ENCODE data around the gene HSPA13. TPM values are rescaled to one million over a fixed set of nuclear protein-coding genes. Genes with fewer than 3 reads are reported as not detected.

The HSPA13 gene
- polyA plus RNA-seq, 2 of the 4 experiments (the other 2 are of a cell fraction), result 16.0 to 52.0 TPM

GRCh38 chr21:14403681-14404318, 20.9 kb upstream of the HSPA13 start:
- TF ChIP-seq SMC3 (IDR thresholded peaks at IDR 0.05), result peak; percentile 48
- peak; percentile 58 to 61 for TF ChIP-seq RAD21 (conservative IDR thresholded peaks at IDR 0.05 in 1 of 2, IDR thresholded peaks at IDR 0.05 in 1 of 2)
- TF ChIP-seq KDM1A (IDR thresholded peaks at IDR 0.05; ENCODE audit: low read depth), result no peak
- TF ChIP-seq, protein P1, sequence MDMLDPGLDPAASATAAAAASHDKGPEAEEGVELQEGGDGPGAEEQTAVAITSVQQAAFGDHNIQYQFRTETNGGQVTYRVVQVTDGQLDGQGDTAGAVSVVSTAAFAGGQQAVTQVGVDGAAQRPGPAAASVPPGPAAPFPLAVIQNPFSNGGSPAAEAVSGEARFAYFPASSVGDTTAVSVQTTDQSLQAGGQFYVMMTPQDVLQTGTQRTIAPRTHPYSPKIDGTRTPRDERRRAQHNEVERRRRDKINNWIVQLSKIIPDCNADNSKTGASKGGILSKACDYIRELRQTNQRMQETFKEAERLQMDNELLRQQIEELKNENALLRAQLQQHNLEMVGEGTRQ (IDR thresholded peaks at IDR 0.05), result no peak
- TF ChIP-seq HOXA7 (CRISPR knock-in tag; IDR thresholded peaks at IDR 0.05), result no peak
- TF ChIP-seq FOXS1 (CRISPR knock-in tag; IDR thresholded peaks at IDR 0.05), result no peak
- no peak for TF ChIP-seq EHF (CRISPR knock-in tag; IDR thresholded peaks at IDR 0.05)
- TF ChIP-seq, protein P2, sequence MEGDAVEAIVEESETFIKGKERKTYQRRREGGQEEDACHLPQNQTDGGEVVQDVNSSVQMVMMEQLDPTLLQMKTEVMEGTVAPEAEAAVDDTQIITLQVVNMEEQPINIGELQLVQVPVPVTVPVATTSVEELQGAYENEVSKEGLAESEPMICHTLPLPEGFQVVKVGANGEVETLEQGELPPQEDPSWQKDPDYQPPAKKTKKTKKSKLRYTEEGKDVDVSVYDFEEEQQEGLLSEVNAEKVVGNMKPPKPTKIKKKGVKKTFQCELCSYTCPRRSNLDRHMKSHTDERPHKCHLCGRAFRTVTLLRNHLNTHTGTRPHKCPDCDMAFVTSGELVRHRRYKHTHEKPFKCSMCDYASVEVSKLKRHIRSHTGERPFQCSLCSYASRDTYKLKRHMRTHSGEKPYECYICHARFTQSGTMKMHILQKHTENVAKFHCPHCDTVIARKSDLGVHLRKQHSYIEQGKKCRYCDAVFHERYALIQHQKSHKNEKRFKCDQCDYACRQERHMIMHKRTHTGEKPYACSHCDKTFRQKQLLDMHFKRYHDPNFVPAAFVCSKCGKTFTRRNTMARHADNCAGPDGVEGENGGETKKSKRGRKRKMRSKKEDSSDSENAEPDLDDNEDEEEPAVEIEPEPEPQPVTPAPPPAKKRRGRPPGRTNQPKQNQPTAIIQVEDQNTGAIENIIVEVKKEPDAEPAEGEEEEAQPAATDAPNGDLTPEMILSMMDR (IDR thresholded peaks at IDR 0.05), result peak; percentile 59
- no peak for TF ChIP-seq PBX3 (IDR thresholded peaks at IDR 0.05)
- TF ChIP-seq CHD2 (IDR thresholded peaks at IDR 0.05; ENCODE audit: low read length, partially characterized antibody), result no peak
- TF ChIP-seq NR3C1 (IDR thresholded peaks at IDR 0.05), result no peak
- CTCF ChIA-PET, result interaction anchor here (0.8 to 1.9 kb wide), 3 partner anchors 10 to 1189 kb away, joined by 3 to 8 read pairs (median 3); no protein-coding TSS in a partner anchor
- POLR2A ChIA-PET, result no interaction called here
- FAIRE-seq (no peak), ATAC-seq (0 out of 6 replicates have a peak, but pooled peaks of 1 of the 2 experiments have one; percentile 43), DNase-seq (ENCODE audit: low read depth in 1 of 2, low spot score in 1 of 2) (peak; percentile 2 to 28)
- no peaks in the 10 kb centered on the region for H3K4me1 ChIP-seq
- H3K27ac ChIP-seq, result no peak overlapping the region
- H3K9me3 ChIP-seq, result no peaks in the 10 kb centered on the region
- WGBS (ENCODE audit: missing lambda C conversion rate), result 3% methylated on average over 1 of the region's 1 CpG
- no peak overlapping the region for H3K4me3 ChIP-seq
- H3K4me2 ChIP-seq, result no peak overlapping the region

GRCh38 chr21:14401217-14401616, 18.3 kb upstream of the HSPA13 start:
- H3K27ac ChIP-seq, result no peak overlapping the region
- TF ChIP-seq, protein P3, sequence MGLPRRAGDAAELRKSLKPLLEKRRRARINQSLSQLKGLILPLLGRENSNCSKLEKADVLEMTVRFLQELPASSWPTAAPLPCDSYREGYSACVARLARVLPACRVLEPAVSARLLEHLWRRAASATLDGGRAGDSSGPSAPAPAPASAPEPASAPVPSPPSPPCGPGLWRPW (IDR thresholded peaks at IDR 0.05), result no peak
- TF ChIP-seq POLR2AphosphoS2 (conservative IDR thresholded peaks at IDR 0.05; ENCODE audit: low read length) (no peak), ESRRA (IDR thresholded peaks at IDR 0.05; ENCODE audit: borderline replicate concordance, low read length) (no peak), TP53 (CRISPR knock-in tag; IDR thresholded peaks at IDR 0.05) (no peak), CBX2 (IDR thresholded peaks at IDR 0.05; ENCODE audit: borderline replicate concordance, low read depth) (no peak), MYC (IDR thresholded peaks at IDR 0.05; ENCODE audit: borderline replicate concordance, low read length) (no peak), RCOR1 (IDR thresholded peaks at IDR 0.05; ENCODE audit: low read depth, low read length) (no peak), KDM5A (IDR thresholded peaks at IDR 0.05) (no peak)
- ChIA-PET POLR2A (no interaction called here), CTCF (interaction anchor here (1.1 kb wide), 1 partner anchor 25 kb away, joined by 3 read pairs; no protein-coding TSS in a partner anchor)
- 0% methylated on average over 1 of the region's 1 CpG for WGBS (ENCODE audit: missing lambda C conversion rate)
- no peaks in the 10 kb centered on the region for H3K9me3 ChIP-seq
- ATAC-seq (no peak), DNase-seq (ENCODE audit: low read depth in 1 of 2, low spot score in 1 of 2) (no peak), FAIRE-seq (no peak)
- no peak overlapping the region for H3K4me3 ChIP-seq
- H3K4me1 ChIP-seq, result no peaks in the 10 kb centered on the region
- no peak overlapping the region for H3K4me2 ChIP-seq

DNA sequence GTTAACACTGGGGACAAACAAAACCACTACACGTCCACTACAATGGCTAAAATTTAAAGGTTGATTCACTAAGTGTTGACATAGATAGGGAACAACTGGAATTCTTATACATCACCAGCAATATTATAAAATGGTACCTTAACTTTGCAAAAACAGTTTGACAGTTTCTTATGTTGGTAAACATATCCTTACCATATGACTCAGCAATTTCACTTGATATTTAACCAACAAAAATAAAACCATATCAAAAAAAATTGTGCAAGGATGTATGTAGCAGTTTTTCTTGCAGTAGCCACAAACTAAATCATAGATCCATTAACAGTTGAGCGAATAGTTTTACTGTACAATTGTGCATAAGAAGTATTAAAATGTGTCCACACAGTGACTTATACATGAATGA, 5.3 kb upstream of the HSPA13 start:
- Histone ChIP-seq H3K4me2 (no peak overlapping the region), H3K9me3 (no peaks in the 10 kb centered on the region), H3K4me1 (0 out of 3 replicates have a peak, but pooled peaks cover 3% of the 10 kb centered on the region), H3K27ac (no peak overlapping the region), H3K4me3 (no peak overlapping the region)
- DNase-seq (ENCODE audit: low read depth in 1 of 2, low spot score in 1 of 2) (no peak), FAIRE-seq (no peak), ATAC-seq (no peak)
- TF ChIP-seq TFCP2L1 (CRISPR knock-in tag; IDR thresholded peaks at IDR 0.05) (no peak), MAFK (IDR thresholded peaks at IDR 0.05; ENCODE audit: partially characterized antibody) (peak; percentile 77), NPAS2 (CRISPR knock-in tag; IDR thresholded peaks at IDR 0.05; ENCODE audit: borderline replicate concordance) (no peak), HEYL (CRISPR knock-in tag; IDR thresholded peaks at IDR 0.05) (no peak), NFE2L2 (conservative IDR thresholded peaks at IDR 0.05; ENCODE audit: low read length) (peak; percentile 55), ZSCAN20 (CRISPR knock-in tag; IDR thresholded peaks at IDR 0.05) (no peak), RARB (CRISPR knock-in tag; IDR thresholded peaks at IDR 0.05) (no peak), SMC3 (IDR thresholded peaks at IDR 0.05) (no peak), GATA3 (IDR thresholded peaks at IDR 0.05; ENCODE audit: borderline replicate concordance) (no peak), RFX5 (IDR thresholded peaks at IDR 0.05) (no peak), E2F6 (IDR thresholded peaks at IDR 0.05; ENCODE audit: borderline replicate concordance, low read depth) (no peak), JUN (IDR thresholded peaks at IDR 0.05) (no peak)
- ChIA-PET CTCF (no interaction called here), POLR2A (no interaction called here)
- WGBS (ENCODE audit: missing lambda C conversion rate), result 72% methylated on average over 2 of the region's 2 CpGs
